GM15510 (cell line): Measurements from ENCODE around the gene AVPR2.

Experiments used
- POLR2A ChIP-seq: IDR thresholded peaks from 3 replicates; pipeline ENCODE4 v1.6.1; 2011; ENCODE audit warnings: borderline replicate concordance; ENCODE audit not compliant: insufficient read length; ENCODE audit errors: extremely low read depth

AVPR2 gene

GRCh38 chrX:153878969-153879653 is 25.4 kb upstream of the AVPR2 start:
- no peak for TF ChIP-seq POLR2A

DNA sequence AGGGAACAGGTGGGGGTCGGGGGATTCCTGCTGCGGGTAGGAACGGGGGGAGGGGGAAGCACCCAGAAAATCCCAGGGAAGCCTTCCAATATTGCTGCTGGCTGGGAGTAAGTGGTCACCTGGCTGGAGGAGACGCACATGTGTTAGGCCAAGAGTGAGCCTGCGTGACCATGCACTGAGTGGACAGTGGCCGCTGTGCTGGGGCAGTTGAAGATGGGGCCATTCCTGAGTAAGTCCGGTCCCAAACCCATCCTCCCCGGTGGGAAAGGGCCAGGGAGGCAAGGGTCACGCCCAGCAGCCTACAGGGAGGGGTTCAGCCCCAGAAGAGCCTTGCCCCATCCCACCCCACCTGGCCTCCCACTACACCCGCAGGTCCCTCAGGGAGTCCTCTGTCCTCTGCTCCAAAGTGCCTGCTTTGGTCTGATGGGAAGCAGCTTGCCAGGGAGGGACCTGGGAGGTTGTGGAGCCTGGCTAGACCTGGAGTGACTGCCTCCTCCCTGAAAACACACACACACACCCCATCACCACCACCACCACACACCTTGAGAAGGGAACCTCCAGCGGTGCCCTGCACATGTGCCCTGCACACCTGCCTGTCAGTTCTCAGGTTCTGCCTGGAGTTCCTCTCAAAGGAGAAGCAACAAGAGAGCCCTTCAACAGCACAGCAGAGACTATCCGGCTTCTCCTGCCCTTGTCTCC is 24.6 kb upstream of the AVPR2 start:
- no peak for TF ChIP-seq POLR2A

GRCh38 chrX:153880440-153880815 is 24.0 kb upstream of the AVPR2 start:
- no peak for TF ChIP-seq POLR2A

- TF ChIP-seq POLR2A = no peak
Measured at GRCh38 chrX:153881281-153881680, 23.2 kb upstream of the AVPR2 start.

- TF ChIP-seq POLR2A = no peak
Measured at GRCh38 chrX:153882086-153882498, 22.4 kb upstream of the AVPR2 start.

DNA sequence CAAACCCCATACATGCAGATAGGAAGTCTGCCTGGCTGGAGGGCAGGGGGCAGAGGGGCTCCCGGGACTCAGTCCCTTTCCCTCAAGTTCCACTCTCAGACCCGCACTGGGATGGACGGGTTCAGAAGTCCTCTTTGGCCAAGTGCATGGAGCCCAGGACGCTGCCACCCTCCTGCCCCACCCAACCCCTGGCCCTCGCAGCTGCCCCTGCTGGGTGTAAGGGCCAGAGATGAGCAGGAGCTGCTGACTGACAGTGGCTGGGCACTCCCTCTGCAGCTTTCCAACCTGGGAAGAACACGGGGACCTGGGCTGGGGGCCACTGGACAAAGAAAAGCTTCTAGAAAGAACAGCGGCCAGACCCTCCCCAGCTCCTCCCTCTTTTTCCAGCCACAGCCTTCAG is 21.9 kb upstream of the AVPR2 start:
- no peak for TF ChIP-seq POLR2A

DNA sequence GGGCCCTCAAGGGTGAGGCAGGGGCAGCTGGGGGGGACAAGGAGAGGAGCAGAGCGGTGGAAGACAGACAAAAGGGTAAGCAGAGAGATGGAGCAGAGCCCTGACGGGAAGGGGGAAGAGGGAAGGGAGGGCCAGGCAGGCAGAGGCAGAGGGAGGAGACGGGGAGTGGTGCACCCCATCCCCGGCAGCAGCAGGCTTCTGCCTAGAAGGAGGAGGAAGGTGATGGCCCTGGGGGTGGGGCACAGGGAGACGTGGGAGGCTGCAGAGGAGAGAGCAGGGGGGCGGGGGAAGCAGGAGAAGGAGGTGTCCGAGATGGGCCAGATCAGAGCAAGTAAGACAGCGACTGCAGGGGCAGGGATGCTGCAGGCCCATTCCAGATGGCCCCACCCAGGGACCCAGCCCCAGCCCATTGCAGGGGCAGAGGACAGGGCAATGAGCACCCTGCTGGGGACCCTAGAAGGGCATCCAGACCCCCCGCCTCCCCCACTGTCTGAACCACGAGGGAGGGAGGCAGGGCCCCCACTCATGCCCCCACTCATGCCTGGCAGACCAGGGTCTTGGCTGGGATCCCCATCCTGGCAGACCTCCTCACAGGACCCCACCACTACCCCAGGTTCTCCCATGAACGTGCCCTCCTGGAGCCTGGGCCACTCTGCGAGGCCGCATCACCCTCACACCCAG is 21.2 kb upstream of the AVPR2 start:
- no peak for TF ChIP-seq POLR2A

DNA sequence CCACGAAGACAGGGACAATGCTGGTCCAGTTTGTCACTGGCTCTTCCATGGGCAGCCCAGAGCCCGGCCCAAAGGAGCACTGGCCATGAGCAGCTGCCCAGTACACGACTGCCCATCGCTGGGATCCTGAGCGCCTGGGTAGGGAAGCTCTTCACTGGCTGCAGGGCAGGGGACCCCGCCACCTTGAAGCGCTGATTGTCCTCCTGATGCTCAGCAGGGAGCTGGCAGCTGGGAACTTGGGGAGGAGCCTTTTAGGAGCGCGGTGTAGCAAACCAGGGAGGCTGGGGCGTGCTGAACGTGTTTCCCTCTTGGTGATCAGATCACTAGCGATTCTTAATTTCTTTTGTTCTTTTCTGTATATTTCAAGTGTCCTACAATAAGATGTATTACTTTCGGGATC is 20.3 kb upstream of the AVPR2 start:
- TF ChIP-seq POLR2A = no peak

DNA sequence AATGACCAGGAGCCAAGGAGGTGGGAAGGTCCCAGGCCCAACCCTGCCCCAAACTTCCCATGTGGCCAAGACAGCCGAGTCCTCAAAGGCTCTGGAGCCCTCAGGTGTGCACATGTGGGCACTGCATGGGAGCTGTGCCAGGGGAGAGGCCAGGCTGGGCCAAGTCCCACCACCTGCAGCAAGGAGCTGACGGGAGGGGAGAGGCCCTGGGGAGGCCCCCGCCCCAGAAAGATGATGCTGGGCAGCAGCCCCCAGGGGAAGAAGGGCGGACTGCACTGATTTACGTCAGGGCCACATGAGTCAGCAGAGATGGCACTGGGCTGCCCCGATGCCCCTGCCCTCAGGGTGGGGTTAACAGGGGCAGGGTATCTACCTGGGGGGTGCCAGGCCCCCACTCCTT is 19.9 kb upstream of the AVPR2 start:
- no peak for TF ChIP-seq POLR2A

DNA sequence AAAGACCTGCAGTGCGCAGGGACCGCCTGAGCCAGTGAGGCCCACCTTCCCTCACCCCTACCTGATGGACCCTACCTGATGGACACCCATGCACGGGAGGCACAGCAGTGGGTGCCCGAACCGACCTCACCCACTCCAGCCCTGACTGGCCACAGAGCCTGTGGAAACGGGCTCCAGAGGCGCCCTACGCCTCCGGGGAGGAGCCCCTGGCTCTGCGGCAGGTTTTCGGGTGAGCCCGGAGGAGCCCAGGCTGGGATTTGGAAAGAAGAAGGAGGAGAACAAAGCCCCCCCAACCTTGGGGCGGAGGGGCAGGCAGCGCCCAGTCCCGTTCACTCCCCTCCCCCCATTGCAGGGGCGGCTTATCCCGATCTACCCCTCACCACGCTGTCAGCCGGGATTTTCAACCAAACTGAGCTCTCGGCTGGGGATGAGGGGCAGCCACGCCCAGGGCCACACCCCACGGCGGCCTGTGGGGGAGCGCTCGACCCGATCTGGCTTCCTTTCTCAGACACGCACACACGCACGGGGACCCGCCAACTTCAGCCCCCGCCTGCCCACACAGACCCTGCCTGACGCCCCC is 19.2 kb upstream of the AVPR2 start:
- no peak for TF ChIP-seq POLR2A

DNA sequence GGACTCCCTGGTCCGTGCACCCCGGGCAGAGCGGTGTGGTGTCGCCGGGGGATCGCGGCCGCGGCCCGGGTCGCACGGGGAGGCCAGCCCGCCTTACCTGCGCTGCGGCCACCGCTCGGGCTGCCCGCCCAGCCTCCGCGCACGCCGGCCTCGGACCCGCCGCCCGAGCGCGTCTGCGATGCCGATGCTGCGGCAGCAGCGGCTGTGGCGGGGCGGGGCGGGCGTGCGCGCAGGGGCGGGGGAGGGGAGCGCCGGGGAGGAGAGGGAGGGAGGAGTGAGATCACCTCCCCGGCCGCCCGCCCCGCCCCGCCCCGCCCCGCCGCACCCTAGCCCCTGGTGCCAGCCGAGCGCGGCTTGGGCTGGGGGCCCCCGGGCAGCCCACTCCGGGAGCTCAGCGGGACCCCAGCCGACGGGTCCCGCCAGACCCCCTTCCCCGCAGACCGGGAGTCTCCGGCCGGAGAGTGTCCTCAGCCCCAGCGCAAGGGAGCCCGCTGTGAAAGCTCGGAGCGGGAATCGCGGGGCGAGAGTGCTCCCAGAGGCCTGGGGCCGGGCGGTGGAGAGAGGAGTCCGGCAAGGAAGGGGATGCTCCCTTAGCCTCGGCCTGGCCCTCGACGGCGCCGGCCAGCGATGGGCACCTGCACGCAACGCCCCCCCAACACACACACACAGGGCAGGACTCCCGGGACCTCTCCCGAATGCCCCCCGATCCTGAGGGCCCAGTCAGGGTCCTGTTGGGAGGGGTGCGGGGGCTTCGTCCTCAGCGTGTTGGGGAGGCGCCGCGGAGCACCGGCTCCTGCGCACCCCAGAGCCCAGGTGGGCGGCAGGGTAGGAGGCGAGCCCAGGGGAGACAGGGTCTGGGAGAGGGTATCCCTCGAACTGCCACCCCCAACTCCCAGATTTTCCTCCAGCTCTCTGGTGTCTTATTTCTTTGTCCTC is 18.2 kb upstream of the AVPR2 start, which contains the start of gene L1CAM:
Gene L1CAM, minus strand, starts transcription at position 206 of the 936 bp plus-strand sequence. CDS start 10,337 bp downstream, outside the sequence.
- TF ChIP-seq POLR2A = no peak

- TF ChIP-seq POLR2A = no peak
Measured at GRCh38 chrX:153886915-153887314, 17.6 kb upstream of the AVPR2 start.

- TF ChIP-seq POLR2A = no peak
Measured at GRCh38 chrX:153887385-153887784, 17.1 kb upstream of the AVPR2 start.

- no peak for TF ChIP-seq POLR2A
Measured at GRCh38 chrX:153888344-153888743, 16.1 kb upstream of the AVPR2 start.
